PC-9 (cell line): Measurements from ENCODE around the gene STMN3. TPM values are rescaled to one million over a fixed set of nuclear protein-coding genes. Genes with fewer than 3 reads are reported as not detected.

Experiments
- BruUV-seq: library from RNA; stranded (reverse); fragments of 400-500 nt; replicated peaks from 2 replicates; lab custom pipeline; 2021; lab: Mats Ljungman, UMichigan
- CTCF ChIA-PET: fragments of 300-600 bp; sonication (Branson Sonifier 250); formaldehyde crosslinking; loops from one replicate; lab custom pipeline; 2022; ENCODE audit warnings: antibody characterized with exemption; lab: Charles Lee
- POLR2A ChIA-PET: fragments of 300-600 bp; sonication (Branson Sonifier 250); formaldehyde crosslinking; loops from one replicate; lab custom pipeline; 2022; ENCODE audit warnings: antibody characterized with exemption; ENCODE audit not compliant: unreplicated experiment; lab: Charles Lee
- DNase-seq, 2 experiments: peaks; one replicate each; pipeline versions ENCODE4 v3.0.0 to v3.0.0-alpha.2; 2015 to 2022; ENCODE audit warnings: mixed read lengths in 1 of 2
- H2AFZ ChIP-seq: fragments of 200-600 bp; sonication (generic); 2 replicates; pipeline ENCODE4 v1.8.1; 2017; ENCODE audit warnings: antibody characterized with exemption
- H3F3A ChIP-seq: fragments of 200-600 bp; sonication (generic); 2 replicates; pipeline ENCODE4 v1.8.1; 2017; ENCODE audit warnings: antibody characterized with exemption, mild to moderate bottlenecking, low read depth; ENCODE audit not compliant: insufficient read depth
- H3K27ac ChIP-seq: fragments of 200-600 bp; sonication (generic); 2 replicates; pipeline ENCODE4 v1.6.1; 2016; ENCODE audit warnings: mixed run types
- H3K27me3 ChIP-seq: fragments of 200-600 bp; sonication (generic); 2 replicates; pipeline ENCODE4 v1.6.1; 2016; ENCODE audit warnings: low read depth, mixed run types; ENCODE audit not compliant: insufficient read depth
- H3K36me3 ChIP-seq: fragments of 200-600 bp; sonication (generic); 2 replicates; pipeline ENCODE4 v1.6.1; 2016; ENCODE audit warnings: low read depth, mixed run types
- H3K4me1 ChIP-seq: fragments of 200-600 bp; sonication (generic); replicated peaks from 2 replicates; pipeline ENCODE4 v1.6.1; 2016; ENCODE audit warnings: mixed run types; ENCODE audit not compliant: insufficient read depth
- H3K4me2 ChIP-seq: fragments of 200-600 bp; sonication (generic); 2 replicates; pipeline ENCODE4 v1.6.1; 2017; ENCODE audit warnings: mixed run types
- H3K4me3 ChIP-seq: fragments of 200-600 bp; sonication (generic); 2 replicates; pipeline ENCODE4 v1.6.1; 2016; ENCODE audit warnings: mixed run types
- H3K79me2 ChIP-seq: fragments of 200-600 bp; sonication (generic); 2 replicates; pipeline ENCODE4 v1.6.1; 2017; ENCODE audit warnings: low read depth, mixed run types
- H3K9me2 ChIP-seq: fragments of 200-600 bp; sonication (generic); 2 replicates; pipeline ENCODE4 v1.8.1; 2017; ENCODE audit warnings: mild to moderate bottlenecking; ENCODE audit not compliant: insufficient read depth
- H3K9me3 ChIP-seq: fragments of 200-600 bp; sonication (generic); 2 replicates; pipeline ENCODE4 v1.8.1; 2016; ENCODE audit warnings: low read depth; ENCODE audit not compliant: insufficient read depth
- H4K20me1 ChIP-seq: fragments of 200-600 bp; sonication (generic); 2 replicates; pipeline ENCODE4 v1.8.1; 2017; ENCODE audit not compliant: insufficient read depth
- EZH2 ChIP-seq: fragments of 200-600 bp; sonication (generic); IDR thresholded peaks from 2 replicates; pipeline ENCODE4 v1.8.0; 2017; ENCODE audit warnings: antibody characterized with exemption, low read depth
- intact Hi-C: fragments of 100-400 bp; cut with micrococcal nuclease; formaldehyde crosslinking; loops from one replicate; pipeline ENCODE4 v1.10.0; 2022; ENCODE audit not compliant: unreplicated experiment
- total RNA-seq: library from RNA; stranded (reverse); gene quantifications from 2 replicates; pipeline ENCODE4 v1.2.3, GENCODE V29; 2021
- TF ChIP-seq, protein P1 (sequence below): fragments of 200-600 bp; sonication (generic); conservative IDR thresholded peaks from 2 replicates; pipeline ENCODE4 v1.6.1; 2017; ENCODE audit warnings: mixed run types, antibody characterized with exemption, mild to moderate bottlenecking, moderate library complexity

Gene STMN3
- total RNA-seq, 1 experiment from 2014 or later, result 24.3 TPM

DNA sequence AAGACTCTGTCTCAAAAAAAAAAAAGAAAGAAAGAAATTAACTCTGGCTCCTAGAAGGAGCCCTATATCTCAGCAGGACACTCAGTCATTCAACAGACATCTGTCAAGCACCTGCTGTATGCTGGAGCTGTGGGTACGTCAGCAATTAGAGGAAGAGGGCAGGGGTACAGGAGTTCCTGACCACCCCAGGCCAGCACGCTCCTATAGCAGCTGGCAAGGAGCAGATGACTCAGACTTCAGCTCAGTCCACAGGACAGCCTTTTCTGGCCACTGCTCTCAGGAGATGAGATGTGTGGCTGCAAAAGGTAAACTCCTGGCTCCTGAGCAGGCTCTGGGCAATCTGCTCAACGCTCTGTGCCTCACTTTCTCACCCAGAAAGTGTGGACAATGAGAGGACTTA lies 3.2 kb upstream of the STMN3 start:
- Histone ChIP-seq H3K27ac (no peak overlapping the region), H3K4me1 (peaks cover 18% of the 10 kb centered on the region), H3K36me3 (peaks cover 8% of the 10 kb centered on the region; the same call in 1 of the 2 replicates), H4K20me1 (no peaks in the 10 kb centered on the region), H3K9me3 (no peaks in the 10 kb centered on the region), H3K79me2 (peaks cover 25% of the 10 kb centered on the region), H2AFZ (no peak overlapping the region), H3F3A (peaks cover 17% of the 10 kb centered on the region), H3K9me2 (no peaks in the 10 kb centered on the region), H3K4me2 (no peak overlapping the region), H3K27me3 (no peaks in the 10 kb centered on the region), H3K4me3 (no peak overlapping the region)
- CTCF ChIA-PET, result no interaction called here
- POLR2A ChIA-PET, result no interaction called here
- DNase-seq, result no peak
- no TSS peak for BruUV-seq
- TF ChIP-seq EZH2, result no peak
- TF ChIP-seq, protein P1, sequence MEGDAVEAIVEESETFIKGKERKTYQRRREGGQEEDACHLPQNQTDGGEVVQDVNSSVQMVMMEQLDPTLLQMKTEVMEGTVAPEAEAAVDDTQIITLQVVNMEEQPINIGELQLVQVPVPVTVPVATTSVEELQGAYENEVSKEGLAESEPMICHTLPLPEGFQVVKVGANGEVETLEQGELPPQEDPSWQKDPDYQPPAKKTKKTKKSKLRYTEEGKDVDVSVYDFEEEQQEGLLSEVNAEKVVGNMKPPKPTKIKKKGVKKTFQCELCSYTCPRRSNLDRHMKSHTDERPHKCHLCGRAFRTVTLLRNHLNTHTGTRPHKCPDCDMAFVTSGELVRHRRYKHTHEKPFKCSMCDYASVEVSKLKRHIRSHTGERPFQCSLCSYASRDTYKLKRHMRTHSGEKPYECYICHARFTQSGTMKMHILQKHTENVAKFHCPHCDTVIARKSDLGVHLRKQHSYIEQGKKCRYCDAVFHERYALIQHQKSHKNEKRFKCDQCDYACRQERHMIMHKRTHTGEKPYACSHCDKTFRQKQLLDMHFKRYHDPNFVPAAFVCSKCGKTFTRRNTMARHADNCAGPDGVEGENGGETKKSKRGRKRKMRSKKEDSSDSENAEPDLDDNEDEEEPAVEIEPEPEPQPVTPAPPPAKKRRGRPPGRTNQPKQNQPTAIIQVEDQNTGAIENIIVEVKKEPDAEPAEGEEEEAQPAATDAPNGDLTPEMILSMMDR, result no peak
- intact Hi-C loops, result no loop called here

DNA sequence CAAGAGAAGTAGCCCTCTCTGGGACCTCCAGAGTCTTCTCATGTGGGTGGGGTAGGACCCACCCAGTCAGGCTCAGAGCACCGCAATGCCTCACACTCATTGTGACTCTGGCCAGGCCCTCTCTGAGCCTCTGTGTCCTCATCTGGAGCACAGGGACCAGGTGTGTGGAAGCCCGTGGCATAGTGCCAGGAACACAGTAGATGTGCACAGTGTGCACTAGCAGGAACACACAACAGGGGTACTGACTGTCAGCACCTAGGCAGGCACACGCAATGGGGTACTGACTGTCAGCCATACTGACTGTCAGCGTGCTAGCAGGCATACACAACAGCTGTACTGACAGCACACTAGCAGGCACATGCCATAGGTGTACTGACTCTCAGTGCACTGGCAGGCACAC lies 2.0 kb upstream of the STMN3 start:
- ChIA-PET CTCF (no interaction called here), POLR2A (no interaction called here)
- intact Hi-C loops, result no loop called here
- no peak for DNase-seq
- H3K79me2 ChIP-seq, result peaks cover 17% of the 10 kb centered on the region
- H3K27ac ChIP-seq, result no peak overlapping the region
- H3K4me3 ChIP-seq, result no peak overlapping the region
- H4K20me1 ChIP-seq, result no peaks in the 10 kb centered on the region
- H3K4me1 ChIP-seq, result peaks cover 18% of the 10 kb centered on the region
- H3K27me3 ChIP-seq, result no peaks in the 10 kb centered on the region
- no peaks in the 10 kb centered on the region for H3K9me2 ChIP-seq
- H3K36me3 ChIP-seq, result no peaks in the 10 kb centered on the region
- peaks cover 23% of the 10 kb centered on the region for H3F3A ChIP-seq
- H3K9me3 ChIP-seq, result no peaks in the 10 kb centered on the region
- TF ChIP-seq, protein P1, result no peak
- no peak for TF ChIP-seq EZH2
- BruUV-seq, result no TSS peak
- H2AFZ ChIP-seq, result no peak overlapping the region
- no peak overlapping the region for H3K4me2 ChIP-seq

DNA sequence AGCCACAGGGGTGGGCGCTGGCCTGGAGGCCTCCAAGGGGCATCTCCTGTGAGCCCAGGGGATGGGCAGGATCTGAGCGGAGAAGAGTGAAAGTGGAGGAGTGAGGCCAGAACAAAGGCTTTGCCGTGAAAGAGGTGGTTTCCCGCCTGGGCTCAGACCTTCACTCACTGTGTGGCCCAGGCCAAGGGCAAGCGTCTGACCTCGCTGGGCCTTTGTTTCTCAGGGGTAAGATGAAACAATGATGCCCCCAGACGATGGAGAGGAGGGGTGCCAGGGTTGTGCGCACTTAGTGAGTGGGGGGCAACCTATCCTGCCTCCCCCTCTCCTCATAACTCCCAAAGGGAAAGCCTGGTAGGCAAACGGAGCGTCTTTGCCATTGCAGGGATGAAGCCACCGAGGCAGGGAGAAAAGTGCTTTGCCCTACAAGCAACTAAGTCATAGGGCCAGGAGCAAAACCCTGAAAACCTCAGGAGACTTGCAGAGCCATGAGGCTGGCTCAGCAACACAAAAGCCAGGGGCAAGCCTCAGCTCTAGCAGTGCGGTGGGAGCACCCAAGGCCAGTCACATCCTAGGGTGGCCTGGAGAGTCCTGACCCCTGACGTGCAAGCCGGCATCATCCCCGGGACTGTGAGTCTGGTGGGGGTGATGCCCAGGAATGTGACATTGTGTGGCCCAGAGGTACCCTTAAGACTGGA lies 897 bp upstream of the STMN3 start:
- peaks cover 6% of the 10 kb centered on the region for H3K79me2 ChIP-seq
- peaks cover 9% of the 10 kb centered on the region for H3K4me1 ChIP-seq
- H3K4me3 ChIP-seq, result no peak overlapping the region; the same call in 1 of the 2 replicates
- no peaks in the 10 kb centered on the region for H3K36me3 ChIP-seq
- H3K27me3 ChIP-seq, result no peaks in the 10 kb centered on the region
- POLR2A ChIA-PET, result no interaction called here
- intact Hi-C loops, result no loop called here
- no peaks in the 10 kb centered on the region for H3K9me2 ChIP-seq
- no peak overlapping the region for H3K27ac ChIP-seq
- H3F3A ChIP-seq, result peaks cover 24% of the 10 kb centered on the region
- no peaks in the 10 kb centered on the region for H4K20me1 ChIP-seq
- TF ChIP-seq, protein P1, result no peak
- TF ChIP-seq EZH2, result no peak
- no TSS peak for BruUV-seq
- H3K4me2 ChIP-seq, result peak overlapping the region; percentile 63
- H2AFZ ChIP-seq, result no peak overlapping the region
- no peak for DNase-seq
- CTCF ChIA-PET, result no interaction called here
- H3K9me3 ChIP-seq, result no peaks in the 10 kb centered on the region
